ENCODE measurements around the gene DLG4.
A peak's percentile ranks its signal among the peaks of the same experiment; 100 is the strongest.

Gene DLG4

DNA sequence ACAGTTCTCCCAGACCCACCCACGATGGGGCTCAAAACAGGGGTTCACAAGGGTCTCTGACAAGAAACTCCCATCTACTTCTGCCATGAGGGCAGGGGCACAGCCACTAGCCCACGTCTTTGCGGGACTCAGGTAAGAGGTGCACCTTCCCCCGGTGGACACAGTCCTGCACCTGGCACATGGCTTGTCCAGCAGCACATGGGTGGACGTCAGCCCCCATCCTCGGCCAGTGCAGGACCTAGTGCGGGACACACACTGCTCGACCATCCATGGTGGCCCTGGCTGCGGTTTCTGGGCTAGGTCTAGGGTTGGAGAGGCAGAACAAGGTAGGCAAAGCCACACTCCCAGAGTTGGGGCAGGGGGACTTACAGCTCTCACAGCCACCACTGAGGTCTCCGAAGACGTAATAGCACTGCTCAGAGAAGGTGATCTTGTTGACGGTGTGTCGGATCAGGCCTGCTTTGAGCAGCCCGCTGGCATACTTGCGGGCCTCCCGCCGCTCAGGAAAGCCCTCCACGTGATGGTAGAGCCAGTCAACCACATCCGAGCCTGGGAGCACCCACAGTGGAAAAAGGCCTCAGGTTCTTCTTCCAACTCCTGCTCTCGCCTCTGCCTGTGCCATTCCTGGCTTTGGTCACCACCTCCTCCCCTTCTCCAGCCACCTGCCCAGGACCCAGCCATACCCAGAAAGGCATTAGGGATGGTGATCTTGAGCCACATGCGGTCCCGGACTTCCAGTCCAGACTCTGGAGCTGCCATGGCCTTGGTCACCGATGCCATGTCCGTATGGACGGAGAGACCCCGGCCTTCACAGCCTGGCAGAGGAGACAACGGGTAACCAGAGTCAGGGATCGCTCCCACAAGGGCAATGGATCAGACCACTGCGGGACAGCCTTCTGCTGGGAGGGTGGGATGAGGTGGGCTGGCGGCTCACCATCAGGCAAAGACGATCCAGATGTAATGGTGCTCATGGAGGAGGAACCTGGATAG, 7.4 kb upstream of the DLG4 start:
- no peak for DNase-seq

DNA sequence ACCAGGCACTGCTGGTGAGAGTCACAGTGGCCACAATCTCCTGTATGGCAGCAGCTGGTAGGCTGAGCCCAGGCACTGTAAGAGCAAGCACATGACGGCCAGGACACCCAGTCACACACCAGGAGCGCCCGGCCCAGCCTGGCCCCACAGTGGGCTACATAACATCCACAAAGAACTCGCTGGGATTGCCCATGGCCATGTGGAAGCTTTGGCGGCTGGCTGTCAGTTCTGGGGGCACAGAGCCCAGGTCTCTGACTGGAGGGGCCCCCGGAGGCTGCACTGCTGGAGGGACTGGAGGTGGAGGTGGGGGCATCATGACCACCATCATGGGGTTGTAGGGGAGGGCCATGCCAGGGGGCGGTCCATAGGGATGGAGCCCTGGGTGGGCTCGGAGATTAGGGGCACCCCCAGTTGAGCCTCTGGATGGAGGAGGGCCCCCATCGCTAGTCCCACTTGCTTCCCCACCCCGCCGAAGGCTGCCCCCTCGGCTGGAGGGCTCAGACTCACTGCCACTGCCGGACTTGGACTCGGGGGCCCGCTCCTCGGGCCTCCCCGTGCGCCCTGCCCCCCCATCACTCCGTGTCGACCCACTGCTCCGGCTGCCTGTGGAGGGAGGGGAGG, 6.2 kb upstream of the DLG4 start:
- no peak for DNase-seq

DNA sequence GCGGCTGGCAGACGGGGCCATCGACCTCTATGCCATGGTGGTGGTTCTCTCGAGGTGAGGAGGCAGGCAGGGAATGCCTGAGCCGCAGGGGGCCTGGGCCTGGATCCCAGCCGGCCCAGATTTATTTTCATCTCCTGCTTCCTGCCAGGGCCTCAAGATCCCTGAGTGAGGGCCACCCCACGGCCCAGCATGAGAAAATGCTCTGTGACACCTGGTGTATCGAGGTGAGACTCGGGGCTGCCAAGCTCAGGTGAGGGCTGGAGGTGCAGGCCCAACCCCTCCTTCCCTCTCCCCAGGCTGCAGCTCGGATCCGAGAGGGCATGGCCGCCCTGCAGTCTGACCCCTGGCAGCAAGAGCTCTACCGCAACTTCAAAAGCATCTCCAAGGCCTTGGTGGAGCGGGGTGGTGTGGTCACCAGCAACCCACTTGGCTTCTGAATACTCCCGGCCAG, 5.0 kb upstream of the DLG4 start:
- no peak for DNase-seq

DNA sequence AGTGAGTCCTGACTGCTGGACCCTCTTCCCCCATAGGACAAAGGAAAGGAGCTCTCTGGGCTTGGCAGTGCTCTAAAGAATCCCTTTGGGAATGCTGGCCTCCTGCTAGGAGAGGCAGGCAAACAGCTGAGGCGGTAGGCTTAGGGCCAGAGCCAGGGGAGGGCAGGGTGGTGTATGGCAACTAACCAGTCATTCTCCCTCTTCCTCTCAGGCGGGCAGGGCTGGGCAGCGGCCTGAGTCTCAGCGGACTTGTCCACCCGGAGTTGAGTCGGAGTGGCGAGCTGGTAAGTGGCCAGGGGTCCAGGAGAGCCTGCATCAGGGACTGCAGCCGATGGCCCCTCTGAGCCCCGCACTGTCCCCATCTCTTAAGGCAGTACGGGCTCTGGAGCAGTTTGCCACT, 4.5 kb upstream of the DLG4 start:
- no peak for DNase-seq

DNA sequence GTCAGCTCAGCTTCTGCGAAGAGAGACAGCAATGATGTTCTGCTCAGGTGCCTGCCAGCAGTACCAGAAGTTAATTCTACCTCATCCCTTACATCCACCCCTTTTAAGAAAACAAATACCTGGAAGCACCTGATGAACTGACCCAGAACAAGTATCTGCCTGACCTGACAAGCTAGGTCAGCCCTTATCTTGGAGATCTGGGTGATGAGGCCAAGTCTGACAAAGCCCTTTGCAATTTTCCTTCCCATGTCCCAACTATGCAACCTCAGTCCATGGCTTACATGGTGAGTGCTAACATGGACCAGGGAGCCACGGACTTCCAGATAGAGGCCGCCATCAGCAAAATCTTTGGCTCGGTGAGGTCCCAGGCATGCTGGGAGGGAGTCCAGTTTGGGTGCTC, 3.7 kb upstream of the DLG4 start:
- DNase-seq: no peak

DNA sequence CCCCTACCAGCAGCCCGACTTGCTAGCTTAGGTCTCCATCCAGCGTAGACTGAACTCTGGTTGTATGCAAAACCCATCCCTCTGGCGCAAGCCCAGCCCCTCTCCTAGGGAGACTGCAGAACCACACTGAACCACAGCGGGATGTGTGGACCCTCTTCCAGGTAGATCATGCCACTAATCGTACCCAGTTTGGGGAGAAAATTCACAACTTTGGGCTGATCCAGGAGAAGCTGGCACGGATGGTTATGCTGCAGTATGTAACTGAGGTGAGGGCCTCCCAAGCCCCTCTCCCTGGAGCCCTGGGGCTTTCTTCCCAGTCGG, 3.3 kb upstream of the DLG4 start:
- DNase-seq: no peak

DNA sequence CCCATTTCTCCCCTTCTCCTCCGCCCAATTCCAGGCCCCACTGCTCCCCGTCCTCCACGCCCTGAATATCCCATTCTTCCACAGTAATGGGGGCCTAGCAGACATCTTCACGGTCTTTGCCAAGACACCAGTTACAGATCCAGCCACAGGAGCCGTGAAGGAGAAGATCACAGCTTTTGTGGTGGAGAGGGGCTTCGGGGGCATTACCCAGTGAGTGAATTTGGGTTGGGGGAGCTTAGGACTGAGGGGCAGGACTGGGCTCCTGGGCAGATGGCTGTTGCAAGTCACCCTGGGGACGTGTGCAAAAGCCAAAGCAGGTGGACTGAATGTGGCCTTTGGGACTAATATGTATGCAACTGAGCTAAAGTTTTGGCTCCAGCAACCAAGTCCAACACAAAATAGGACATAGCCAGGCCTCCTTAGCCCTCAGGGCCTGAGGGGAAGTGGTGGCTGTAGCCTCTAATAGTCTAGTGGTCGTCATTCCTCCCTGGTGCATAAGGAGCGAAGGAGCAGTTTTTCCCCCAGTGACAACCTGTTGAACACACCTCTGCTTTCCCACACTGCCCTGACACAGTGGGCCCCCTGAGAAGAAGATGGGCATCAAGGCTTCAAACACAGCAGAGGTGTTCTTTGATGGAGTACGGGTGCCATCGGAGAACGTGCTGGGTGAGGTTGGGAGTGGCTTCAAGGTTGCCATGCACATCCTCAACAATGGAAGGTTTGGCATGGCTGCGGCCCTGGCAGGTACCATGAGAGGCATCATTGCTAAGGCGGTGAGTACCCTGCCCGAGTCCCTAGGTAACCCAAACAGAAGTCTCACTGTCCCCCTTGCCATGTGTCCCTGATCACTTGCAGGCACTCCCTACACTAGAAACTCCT, 2.7 kb upstream of the DLG4 start:
- DNase-seq: no peak

DNA sequence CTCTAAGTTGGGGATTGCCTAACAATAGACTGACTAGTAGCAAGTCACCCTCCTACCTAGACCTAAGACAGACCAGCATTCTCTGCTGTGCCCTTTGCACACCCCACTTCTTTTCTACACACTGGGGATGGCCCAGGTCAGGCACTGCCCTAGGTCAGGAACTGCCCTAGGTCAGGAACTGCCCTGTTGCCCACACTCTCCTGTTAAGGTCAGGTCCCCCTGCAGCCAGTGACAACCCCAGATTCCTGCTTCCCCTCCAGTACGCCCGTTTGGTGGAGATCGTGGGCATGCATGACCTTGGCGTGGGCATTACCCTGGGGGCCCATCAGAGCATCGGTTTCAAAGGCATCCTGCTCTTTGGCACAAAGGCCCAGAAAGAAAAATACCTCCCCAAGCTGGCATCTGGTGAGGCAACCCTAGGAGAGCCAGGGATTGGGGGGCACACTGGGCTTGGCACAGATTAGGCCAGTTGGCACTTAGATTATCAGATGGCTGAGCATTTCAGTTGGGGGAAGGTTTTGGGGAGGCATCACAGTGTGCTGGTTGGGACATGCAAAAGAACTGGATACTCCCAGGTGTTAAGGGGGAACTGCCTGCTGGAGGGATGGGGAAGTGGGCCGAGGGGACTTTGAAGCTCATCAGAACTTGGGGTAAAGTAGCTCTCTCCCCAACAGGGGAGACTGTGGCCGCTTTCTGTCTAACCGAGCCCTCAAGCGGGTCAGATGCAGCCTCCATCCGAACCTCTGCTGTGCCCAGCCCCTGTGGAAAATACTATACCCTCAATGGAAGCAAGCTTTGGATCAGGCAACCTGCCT, 1.8 kb upstream of the DLG4 start:
- no peak for DNase-seq

DNA sequence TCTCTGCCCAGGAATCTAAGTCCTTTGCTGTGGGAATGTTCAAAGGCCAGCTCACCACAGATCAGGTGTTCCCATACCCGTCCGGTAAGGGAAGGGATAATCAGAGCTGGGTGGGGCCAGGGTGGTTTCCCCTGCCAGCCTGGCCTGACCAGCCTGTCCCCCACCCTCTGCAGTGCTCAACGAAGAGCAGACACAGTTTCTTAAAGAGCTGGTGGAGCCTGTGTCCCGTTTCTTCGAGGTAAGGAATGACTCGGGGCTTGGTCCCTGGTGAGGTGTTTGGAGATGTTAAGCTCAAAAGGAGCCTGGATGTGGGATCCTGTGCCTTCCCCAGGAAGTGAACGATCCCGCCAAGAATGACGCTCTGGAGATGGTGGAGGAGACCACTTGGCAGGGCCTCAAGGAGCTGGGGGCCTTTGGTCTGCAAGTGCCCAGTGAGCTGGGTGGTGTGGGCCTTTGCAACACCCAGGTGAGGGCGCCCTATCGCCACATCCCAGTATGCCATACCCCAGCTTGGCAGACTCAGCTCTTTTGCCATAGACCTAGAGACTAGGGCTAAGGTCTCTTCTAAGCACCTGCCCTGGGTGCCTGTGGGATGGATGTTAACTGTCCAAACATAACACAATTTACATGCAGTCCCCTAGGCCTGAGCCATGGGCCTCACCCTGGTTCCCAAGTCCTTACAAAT, 1.1 kb upstream of the DLG4 start:
- peak; percentile 45 to 77 for DNase-seq

DNA sequence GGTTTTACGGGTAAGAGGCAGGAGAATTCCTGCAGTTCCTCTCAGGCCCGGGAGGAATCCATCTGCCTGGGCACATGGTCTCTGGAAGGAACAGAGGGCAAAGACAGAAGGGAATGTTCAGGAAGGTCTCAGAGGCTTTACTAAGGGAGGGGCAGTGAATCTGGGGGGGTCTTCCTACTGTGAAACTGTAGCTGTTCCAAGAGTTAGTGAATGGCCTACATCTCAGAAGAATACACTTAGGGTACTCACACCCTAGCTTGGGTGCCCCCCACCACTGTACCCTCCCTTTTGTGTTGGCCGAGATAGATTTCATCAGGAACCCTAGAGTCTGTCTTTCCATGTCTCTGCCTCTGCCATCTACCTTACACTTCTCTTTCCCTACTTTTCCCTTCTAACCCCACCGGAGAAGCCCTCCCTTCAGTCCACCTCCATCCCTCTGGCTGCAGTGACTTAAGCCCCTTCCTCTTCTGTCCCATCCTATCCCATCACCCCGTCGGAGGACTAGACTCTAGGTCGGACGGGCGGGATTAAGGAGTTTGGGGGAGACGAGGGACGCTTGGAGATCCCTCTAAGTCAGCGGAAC, 316 bp downstream of the DLG4 start:
- no peak for DNase-seq

DNA sequence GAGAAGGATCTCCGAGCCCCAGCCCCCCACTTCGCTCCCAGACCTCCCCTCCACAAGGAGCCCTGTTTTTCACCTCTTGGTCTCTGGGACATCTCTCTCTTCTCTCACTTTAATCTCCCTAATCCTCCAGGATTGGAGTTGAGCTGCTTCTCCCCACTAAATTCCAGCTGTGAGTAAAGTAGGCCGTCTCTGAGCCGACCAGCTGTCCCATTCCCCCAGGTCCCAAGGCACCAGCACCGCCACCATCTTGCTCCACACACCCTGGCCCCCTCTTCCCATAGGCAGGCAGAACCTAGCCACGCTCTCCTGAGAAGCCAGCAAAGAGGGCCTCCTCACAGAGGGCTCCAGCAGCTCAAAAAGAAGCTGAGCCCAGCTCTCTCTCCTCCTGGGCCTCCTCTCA, 878 bp downstream of the DLG4 start:
- DNase-seq: no peak

DNA sequence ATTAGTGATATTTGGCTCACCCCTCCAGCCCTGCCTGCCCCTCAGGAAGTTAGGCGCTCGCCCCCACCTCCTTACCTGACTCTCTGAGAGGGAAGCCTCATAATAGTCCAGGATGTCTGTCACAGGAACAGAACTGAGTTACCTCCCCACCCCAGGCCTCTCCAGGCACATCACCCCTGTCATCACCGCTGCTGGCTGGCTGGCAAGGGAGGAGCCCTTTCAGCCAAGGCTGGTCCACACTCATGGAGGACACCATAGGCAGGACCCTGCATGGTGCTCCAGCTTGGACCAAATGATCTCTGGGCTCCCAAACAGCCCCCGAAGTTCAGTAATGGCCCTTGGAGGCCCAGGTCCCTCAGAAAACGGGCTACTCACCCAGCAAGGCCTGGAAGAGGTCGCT, 1.5 kb downstream of the DLG4 start:
- no peak for DNase-seq

DNA sequence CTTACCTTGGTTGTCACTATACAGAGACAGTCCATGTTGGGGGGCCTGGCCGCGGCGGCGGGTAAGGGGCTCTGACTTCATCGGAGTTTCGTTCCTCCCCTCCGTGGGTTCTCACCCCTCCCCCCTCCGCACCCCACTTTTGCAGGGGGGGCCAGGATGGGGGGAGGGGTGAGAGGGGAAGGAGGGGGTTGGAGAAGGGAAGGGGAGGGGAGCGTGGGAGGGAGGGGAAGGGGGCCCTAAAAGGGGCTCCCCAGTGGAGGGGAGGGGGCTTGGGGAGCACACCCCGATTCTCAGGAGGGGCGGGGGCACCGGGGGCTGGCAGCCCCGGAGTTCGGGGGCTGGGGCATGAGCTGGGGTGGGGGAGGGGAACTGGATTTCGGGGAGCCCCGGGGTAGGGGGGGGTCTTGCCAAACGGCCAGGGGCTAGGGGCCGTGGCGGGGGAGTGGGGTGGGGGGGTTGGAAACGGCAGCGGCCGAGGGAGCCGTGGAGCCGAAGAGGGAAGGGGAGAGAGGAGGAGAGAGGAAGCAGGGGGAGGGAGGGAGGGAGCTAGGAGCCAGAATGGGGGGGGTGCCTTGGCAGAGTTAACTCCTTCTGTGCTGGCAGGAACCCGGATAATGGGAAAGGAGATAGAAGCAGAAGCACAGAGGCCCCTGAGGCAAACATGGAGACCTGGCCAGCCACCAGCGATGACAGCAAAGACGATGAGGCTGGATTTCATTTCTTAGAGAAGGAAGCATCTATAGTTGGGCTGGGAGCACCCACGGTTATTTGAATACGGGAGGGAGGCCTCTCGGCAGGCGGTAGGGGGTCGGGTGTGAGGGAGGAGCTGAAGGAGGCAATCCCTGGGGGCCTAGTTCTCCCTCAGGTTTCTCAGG, 2.3 kb downstream of the DLG4 start:
- DNase-seq: peak; percentile 39 to 73

DNA sequence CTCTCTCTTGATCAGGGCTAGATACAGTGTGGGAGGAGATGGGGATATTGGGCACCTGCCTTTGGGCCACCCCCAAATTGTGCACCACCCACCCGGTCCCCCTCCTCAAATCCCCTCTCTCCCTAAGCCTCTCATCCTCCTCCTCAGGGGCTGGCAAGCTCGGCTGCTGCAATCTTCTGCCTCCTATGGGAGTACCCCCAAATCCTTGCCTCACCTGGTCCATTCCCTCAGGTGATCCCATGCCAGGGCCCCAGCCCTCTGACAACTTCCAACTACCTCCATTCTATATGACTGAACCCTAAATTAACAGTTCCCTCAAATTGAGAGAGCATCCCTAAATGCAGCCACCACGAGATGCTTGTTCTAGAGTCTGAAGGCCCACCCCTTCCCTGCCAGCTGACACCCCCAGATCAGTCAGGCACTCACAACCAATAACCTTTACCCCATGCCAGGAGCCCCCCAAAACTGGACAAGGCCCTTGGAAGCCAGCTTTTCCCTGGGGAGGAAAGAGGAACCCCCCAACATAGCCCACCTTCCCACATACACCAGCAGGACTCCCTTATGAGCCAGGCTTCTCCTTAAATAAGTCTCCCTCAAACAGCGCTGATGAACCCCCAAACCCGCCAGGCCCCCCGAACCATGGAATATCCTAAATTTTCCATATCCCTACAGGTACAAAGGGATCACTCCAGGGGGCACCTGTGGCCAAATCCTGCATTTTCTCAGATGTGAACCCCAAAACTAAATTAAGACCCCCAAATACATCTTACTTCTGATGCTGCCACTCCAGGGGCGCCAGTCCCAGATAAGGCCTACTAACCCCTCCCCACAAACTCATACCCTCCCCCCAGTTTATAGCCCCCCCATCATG, 3.2 kb downstream of the DLG4 start:
- DNase-seq: no peak

DNA sequence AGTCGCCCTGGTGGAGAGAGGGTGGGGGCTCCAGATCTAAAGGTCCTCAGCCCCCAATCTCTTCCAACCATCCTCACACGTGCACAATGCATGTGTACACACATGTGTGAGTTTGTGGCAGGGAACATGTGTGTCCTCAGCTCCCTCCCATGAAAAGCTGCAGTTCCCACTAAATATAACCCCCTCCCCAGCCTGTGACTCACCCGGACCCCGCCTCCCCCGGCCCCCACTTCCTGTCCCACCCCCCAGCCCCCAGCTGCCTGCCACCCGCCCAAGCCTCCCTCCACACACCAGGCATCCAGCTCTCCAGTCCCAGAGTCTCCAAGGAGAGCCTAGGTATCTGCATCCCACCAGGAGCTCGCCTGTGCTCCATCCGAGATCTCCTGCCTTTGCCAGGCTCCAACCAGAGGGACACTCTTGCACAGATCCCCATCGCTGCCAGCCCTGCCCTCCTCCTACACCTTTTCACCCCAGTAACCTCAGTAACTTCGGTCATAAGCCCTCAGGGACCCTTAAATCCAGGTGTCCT, 3.9 kb downstream of the DLG4 start:
- peak; percentile 15 to 34 for DNase-seq

DNA sequence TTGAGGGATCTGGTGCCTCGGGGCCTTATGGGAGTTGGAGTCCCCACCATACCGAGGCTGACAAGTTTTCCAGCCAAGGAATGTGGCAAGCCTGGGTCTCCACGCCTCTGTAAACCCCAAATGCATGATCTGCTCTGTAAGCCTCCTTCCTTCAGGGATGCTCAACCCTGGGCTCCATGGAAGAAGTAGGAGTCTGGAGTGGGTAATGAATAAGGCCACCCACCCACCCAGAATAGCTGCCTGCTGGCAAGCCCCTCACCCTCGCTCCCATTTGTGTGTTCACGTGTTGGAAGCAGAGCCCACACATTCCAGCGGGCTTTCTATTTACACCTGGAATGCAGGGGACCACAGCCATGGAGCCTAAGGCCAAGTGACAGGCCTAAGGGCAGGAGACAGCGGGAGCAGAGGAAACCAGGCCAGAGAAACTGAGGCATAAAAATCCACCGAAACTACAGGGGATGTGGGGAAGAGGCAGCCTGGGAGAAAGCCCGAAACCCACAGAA, 4.4 kb downstream of the DLG4 start:
- DNase-seq: no peak

DNA sequence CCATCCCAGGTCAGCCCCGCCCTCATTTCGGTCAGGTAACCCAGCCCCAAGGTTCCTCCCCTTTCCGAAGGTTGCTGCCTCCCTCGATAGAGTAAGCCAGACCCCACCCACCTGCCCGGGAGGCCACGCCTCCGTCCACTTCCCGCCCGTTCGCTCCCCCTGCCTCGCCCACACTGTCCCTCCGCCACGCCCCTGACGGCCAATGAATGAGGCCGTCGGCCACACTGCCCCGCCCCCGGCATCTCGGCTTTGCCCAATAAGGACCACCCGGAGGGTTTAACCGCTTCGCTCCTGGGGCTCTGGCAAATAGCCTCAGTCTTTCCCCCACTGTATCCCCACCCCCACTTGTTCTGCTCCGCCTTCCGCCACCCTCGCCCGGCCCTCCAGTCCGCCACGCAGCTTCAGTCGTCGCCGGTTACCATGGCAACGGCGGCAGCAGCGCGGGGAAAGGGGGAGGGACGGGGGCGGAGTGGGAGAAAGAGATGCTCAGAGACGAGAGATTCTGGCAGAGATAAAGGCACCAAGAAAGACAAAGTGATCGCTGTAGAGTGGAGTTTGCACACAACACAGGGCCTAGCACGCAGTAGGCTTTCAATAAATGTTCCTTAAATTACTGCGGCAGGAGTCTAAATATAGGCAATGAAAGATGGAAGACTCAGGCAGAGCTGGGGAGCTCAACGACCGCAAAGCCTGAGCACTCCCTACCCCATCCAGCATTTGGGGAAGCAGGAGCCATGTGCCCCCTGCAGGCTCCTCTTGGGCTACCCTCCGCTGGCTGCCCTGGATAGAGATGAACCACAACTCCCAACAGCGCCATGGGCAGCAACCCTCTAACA, 5.1 kb downstream of the DLG4 start:
- DNase-seq: peak; percentile 99

DNA sequence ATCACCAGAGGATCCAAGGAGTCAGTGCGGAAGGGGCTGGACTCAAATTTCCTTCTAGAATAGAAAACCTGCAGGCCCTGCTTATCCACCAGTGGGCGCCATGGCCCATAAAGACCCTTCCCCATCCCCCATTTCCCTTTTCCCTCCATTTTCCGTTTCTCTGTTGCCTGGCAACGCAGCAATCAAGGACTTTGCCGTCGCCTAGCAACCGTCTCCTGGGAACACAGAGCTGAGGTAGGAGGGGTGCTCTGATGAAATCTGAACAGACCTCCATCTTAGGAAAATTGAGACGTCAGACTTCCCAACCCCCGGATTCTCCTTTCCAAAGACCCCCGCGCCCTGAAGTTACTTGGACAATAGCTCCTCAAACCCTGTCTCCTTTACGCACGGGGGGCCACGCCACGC, 5.7 kb downstream of the DLG4 start:
- DNase-seq: peak; percentile 92 to 94
